Brain microvascular endothelial cell (primary cell): ENCODE data around the gene GPR37.
A peak's percentile ranks its signal among the peaks of the same experiment; 100 is the strongest.

ENCODE experiments used
- DNase-seq: peaks from one replicate; pipeline ENCODE4 v3.0.0-alpha.2; 2020
- H3K27ac ChIP-seq: fragments of 250-450 bp; sonication (Bioruptor Pico); 2 replicates; pipeline ENCODE4 v1.5.1; 2020; ENCODE audit warnings: mild to moderate bottlenecking, moderate library complexity
- H3K27me3 ChIP-seq: fragments of 250-450 bp; sonication (Bioruptor Pico); replicated peaks from 2 replicates; pipeline ENCODE4 v1.5.1; 2020; ENCODE audit warnings: mild to moderate bottlenecking
- H3K36me3 ChIP-seq: fragments of 250-450 bp; sonication (Bioruptor Pico); replicated peaks from 2 replicates; pipeline ENCODE4 v1.5.1; 2020; ENCODE audit warnings: mild to moderate bottlenecking
- H3K4me3 ChIP-seq: 2 replicates; pipeline ENCODE4 v1.5.1; 2011; ENCODE audit warnings: low read depth, mild to moderate bottlenecking, control low read depth, low read length, moderate library complexity
- CTCF ChIP-seq: IDR thresholded peaks from 2 replicates; pipeline ENCODE4 v1.5.1; 2011; ENCODE audit warnings: low read depth, mild to moderate bottlenecking, moderate library complexity, low read length, control low read depth, inconsistent platforms; ENCODE audit errors: missing control alignments
- in situ Hi-C: cut with HindIII; loops from 2 replicates; pipeline ENCODE4 v1.10.0; 2017; ENCODE audit warnings: low sequenced_read_pairs, low pct_ligation_motif_present

GPR37 gene

GRCh38 chr7:124723012-124723411 is 42.6 kb downstream of the GPR37 start:
- TF ChIP-seq CTCF, result no peak
- Histone ChIP-seq H3K36me3 (no peaks in the 10 kb centered on the region), H3K4me3 (no peak overlapping the region), H3K27me3 (no peaks in the 10 kb centered on the region), H3K27ac (peak overlapping the region; percentile 27)
- DNase-seq, result peak; percentile 64
- in situ Hi-C loops, result no loop called here

GRCh38 chr7:124722292-124722691 is 43.3 kb downstream of the GPR37 start:
- Histone ChIP-seq H3K27me3 (no peaks in the 10 kb centered on the region), H3K36me3 (no peaks in the 10 kb centered on the region), H3K27ac (no peak overlapping the region), H3K4me3 (no peak overlapping the region)
- no peak for DNase-seq
- no peak for TF ChIP-seq CTCF
- in situ Hi-C loops, result no loop called here

GRCh38 chr7:124720195-124720594 is 45.4 kb downstream of the GPR37 start:
- no peaks in the 10 kb centered on the region for H3K27me3 ChIP-seq
- DNase-seq, result peak; percentile 21
- in situ Hi-C loops, result no loop called here

GRCh38 chr7:124718032-124718766 is 47.4 kb downstream of the GPR37 start:
- in situ Hi-C loops, result no loop called here
- H3K36me3 ChIP-seq, result no peaks in the 10 kb centered on the region

More at GRCh38 chr7:124720195-124720594, 45.4 kb downstream of the GPR37 start:
- H3K27ac ChIP-seq, result no peak overlapping the region
- H3K4me3 ChIP-seq, result no peak overlapping the region
- H3K36me3 ChIP-seq, result no peaks in the 10 kb centered on the region
- no peak for TF ChIP-seq CTCF

GRCh38 chr7:124716894-124717293 is 48.7 kb downstream of the GPR37 start:
- in situ Hi-C loops, result no loop called here
- H3K36me3 ChIP-seq, result no peaks in the 10 kb centered on the region
- H3K27ac ChIP-seq, result no peak overlapping the region
- H3K27me3 ChIP-seq, result no peaks in the 10 kb centered on the region
- no peak for TF ChIP-seq CTCF
- H3K4me3 ChIP-seq, result no peak overlapping the region
- no peak for DNase-seq

More at GRCh38 chr7:124718032-124718766, 47.4 kb downstream of the GPR37 start:
- Histone ChIP-seq H3K4me3 (no peak overlapping the region), H3K27ac (no peak overlapping the region), H3K27me3 (no peaks in the 10 kb centered on the region)
- no peak for DNase-seq
- TF ChIP-seq CTCF, result no peak

- H3K27me3 ChIP-seq, result no peaks in the 10 kb centered on the region
- in situ Hi-C loops, result no loop called here
- no peak for TF ChIP-seq CTCF
- no peak overlapping the region for H3K27ac ChIP-seq
- DNase-seq, result no peak
- no peak overlapping the region for H3K4me3 ChIP-seq
- H3K36me3 ChIP-seq, result no peaks in the 10 kb centered on the region
Observed at GRCh38 chr7:124713086-124713485, 52.5 kb downstream of the GPR37 start.
